B cell (primary cell): ENCODE results near the gene TCF3. TPM values are rescaled to one million over a fixed set of nuclear protein-coding genes. Genes with fewer than 3 reads are reported as not detected.

Source experiments
- ATAC-seq: fragments of 200-7000 bp; cut with Tn5 transposase; one replicate; pipeline ENCODE4 v1.10.0; 2021; ENCODE audit warnings: low read depth, mild to moderate bottlenecking, moderate number of reproducible peaks, moderate library complexity
- CTCF ChIA-PET: fragments of 350-600 bp; sonication (Branson Sonifier 250); formaldehyde crosslinking; loops from one replicate; lab custom pipeline; 2021; ENCODE audit warnings: antibody characterized with exemption, inconsistent platforms; lab: Charles Lee
- POLR2A ChIA-PET: fragments of 350-600 bp; sonication (Branson Sonifier 250); formaldehyde crosslinking; loops from one replicate; lab custom pipeline; 2021; ENCODE audit warnings: antibody characterized with exemption; lab: Charles Lee
- DNase-seq: peaks from one replicate; pipeline ENCODE4 v3.0.0; 2013
- H2AFZ ChIP-seq: 2 replicates; pipeline ENCODE4 v1.6.1; 2012; ENCODE audit warnings: mild to moderate bottlenecking, low read depth, low read length; ENCODE audit not compliant: insufficient read depth, poor library complexity, severe bottlenecking
- H3K27ac ChIP-seq, 2 donors: 1 replicate in 1 of 2; 2 replicates in 1 of 2; pipeline ENCODE4 v1.5.1; 2012 to 2013; ENCODE audit warnings: low read length in 2 of 2, mild to moderate bottlenecking in 2 of 2, moderate library complexity in 1 of 2
- H3K27me3 ChIP-seq, 4 experiments: fragments of 200-600 bp in 1 of 4; sonication (generic) in 1 of 4; replicated peaks in 1 of 4; 1 replicate in 2 of 4; 2 replicates in 2 of 4; pipeline versions ENCODE4 v1.6.1 to v1.7.0; 2013 to 2016; ENCODE audit warnings: low read length in 3 of 4, mild to moderate bottlenecking in 2 of 4, mixed read lengths in 1 of 4, moderate library complexity in 1 of 4; ENCODE audit not compliant: insufficient read depth in 4 of 4, control insufficient read depth in 3 of 4; ENCODE audit errors: control extremely low read depth in 1 of 4
- H3K36me3 ChIP-seq, 2 experiments: replicated peaks in 1 of 2; 1 replicate in 1 of 2; 2 replicates in 1 of 2; pipeline versions ENCODE4 v1.6.1 to v1.7.1; 2013; ENCODE audit warnings: low read length in 1 of 2; ENCODE audit not compliant: insufficient read depth in 2 of 2, control insufficient read depth in 1 of 2; ENCODE audit errors: control extremely low read depth in 1 of 2, extremely low read depth in 1 of 2
- H3K4me1 ChIP-seq, 2 donors: fragments of 200-600 bp in 1 of 2; sonication (generic) in 1 of 2; 1 replicate in 1 of 2; 2 replicates in 1 of 2; pipeline versions ENCODE4 v1.5.1 to v1.6.1; 2013 to 2017; ENCODE audit warnings: low read length in 2 of 2; ENCODE audit not compliant: control insufficient read depth in 2 of 2, insufficient read depth in 2 of 2
- H3K4me2 ChIP-seq: replicated peaks from 2 replicates; pipeline ENCODE3; 2012; ENCODE audit warnings: mild to moderate bottlenecking, low read depth, low read length; ENCODE audit not compliant: poor library complexity, severe bottlenecking
- H3K4me3 ChIP-seq, 5 experiments: fragments of 200-600 bp in 1 of 5; sonication (generic) in 1 of 5; 1 replicate in 3 of 5; 2 replicates in 2 of 5; pipeline versions ENCODE4 v1.5.1 to v1.7.0; 2011 to 2016; ENCODE audit warnings: low read length in 4 of 5, mild to moderate bottlenecking in 4 of 5, low read depth in 2 of 5, control low read depth in 1 of 5, moderate library complexity in 1 of 5; ENCODE audit not compliant: insufficient read depth in 1 of 5; ENCODE audit errors: control extremely low read depth in 1 of 5, extremely low read depth in 1 of 5
- H3K79me2 ChIP-seq: fragments of 200-600 bp; sonication (generic); one replicate; pipeline ENCODE4 v1.6.0; 2016; ENCODE audit warnings: low read length; ENCODE audit not compliant: control insufficient read depth, insufficient read depth
- H3K9ac ChIP-seq: fragments of 200-600 bp; sonication (generic); 2 replicates; pipeline ENCODE4 v1.6.1; 2017; ENCODE audit warnings: mild to moderate bottlenecking, low read length, moderate library complexity
- H3K9me3 ChIP-seq, 3 donors: one replicate each; pipeline versions ENCODE4 v1.6.1 to v1.7.1; 2013; ENCODE audit warnings: low read length in 2 of 3; ENCODE audit not compliant: control insufficient read depth in 2 of 3, insufficient read depth in 1 of 3; ENCODE audit errors: control extremely low read depth in 1 of 3
- H4K20me1 ChIP-seq: 2 replicates; pipeline ENCODE4 v1.6.0; 2012; ENCODE audit warnings: mild to moderate bottlenecking, low read length; ENCODE audit not compliant: insufficient read depth, control insufficient read depth, poor library complexity, severe bottlenecking
- H3K27ac Mint-ChIP-seq: one replicate; pipeline ENCODE4 v1.8.0; 2021; ENCODE audit warnings: mixed read lengths
- H3K27me3 Mint-ChIP-seq: one replicate; pipeline ENCODE4 v1.8.0; 2021; ENCODE audit warnings: mixed read lengths
- H3K4me1 Mint-ChIP-seq: one replicate; pipeline ENCODE4 v1.8.0; 2021; ENCODE audit warnings: mixed read lengths
- H3K4me3 Mint-ChIP-seq: one replicate; pipeline ENCODE4 v1.8.0; 2021; ENCODE audit warnings: mixed read lengths
- H3K9me3 Mint-ChIP-seq: one replicate; pipeline ENCODE4 v1.8.0; 2022; ENCODE audit warnings: mixed read lengths; ENCODE audit not compliant: insufficient read depth
- CTCF ChIP-seq: fragments of 200-600 bp; IDR thresholded peaks from one replicate; pipeline ENCODE4 v1.8.0; 2022; ENCODE audit warnings: antibody characterized with exemption, mild to moderate bottlenecking
- EZH2 ChIP-seq: IDR thresholded peaks from 2 replicates; pipeline ENCODE4 v1.6.1; 2012; ENCODE audit warnings: borderline replicate concordance, low read depth, mild to moderate bottlenecking, moderate library complexity, low read length; ENCODE audit not compliant: insufficient read depth, poor library complexity, severe bottlenecking
- WGBS: methylation state at CpG from one replicate; pipeline ENCODE4 v1.1.5; 2013; ENCODE audit warnings: missing lambda C conversion rate; ENCODE audit not compliant: insufficient coverage; 5-methylcytosine and 5-hydroxymethylcytosine counted together
- intact Hi-C: fragments of 100-400 bp; cut with micrococcal nuclease; formaldehyde crosslinking; loops from one replicate; pipeline ENCODE4 v1.10.0; 2022
- polyA plus RNA-seq: library from polyadenylated mRNA; depleted of rRNA; stranded (reverse); fragments of >200 nt; gene quantifications from 2 replicates; pipeline ENCODE4 v1.2.3, GENCODE V29; 2012
- total RNA-seq, 2 donors: library from RNA; stranded (reverse); fragments of 120-200 nt in 1 of 2; gene quantifications; 1 replicate in 1 of 2; 2 replicates in 1 of 2; pipeline versions ENCODE4 v1.2.3 to v1.2.4, GENCODE V29; 2013 to 2022

The TCF3 gene
- total and polyA plus RNA-seq, 2 donors (not counting 1 experiment from before 2014, with no cell fraction given), result 278 to 588 TPM

DNA sequence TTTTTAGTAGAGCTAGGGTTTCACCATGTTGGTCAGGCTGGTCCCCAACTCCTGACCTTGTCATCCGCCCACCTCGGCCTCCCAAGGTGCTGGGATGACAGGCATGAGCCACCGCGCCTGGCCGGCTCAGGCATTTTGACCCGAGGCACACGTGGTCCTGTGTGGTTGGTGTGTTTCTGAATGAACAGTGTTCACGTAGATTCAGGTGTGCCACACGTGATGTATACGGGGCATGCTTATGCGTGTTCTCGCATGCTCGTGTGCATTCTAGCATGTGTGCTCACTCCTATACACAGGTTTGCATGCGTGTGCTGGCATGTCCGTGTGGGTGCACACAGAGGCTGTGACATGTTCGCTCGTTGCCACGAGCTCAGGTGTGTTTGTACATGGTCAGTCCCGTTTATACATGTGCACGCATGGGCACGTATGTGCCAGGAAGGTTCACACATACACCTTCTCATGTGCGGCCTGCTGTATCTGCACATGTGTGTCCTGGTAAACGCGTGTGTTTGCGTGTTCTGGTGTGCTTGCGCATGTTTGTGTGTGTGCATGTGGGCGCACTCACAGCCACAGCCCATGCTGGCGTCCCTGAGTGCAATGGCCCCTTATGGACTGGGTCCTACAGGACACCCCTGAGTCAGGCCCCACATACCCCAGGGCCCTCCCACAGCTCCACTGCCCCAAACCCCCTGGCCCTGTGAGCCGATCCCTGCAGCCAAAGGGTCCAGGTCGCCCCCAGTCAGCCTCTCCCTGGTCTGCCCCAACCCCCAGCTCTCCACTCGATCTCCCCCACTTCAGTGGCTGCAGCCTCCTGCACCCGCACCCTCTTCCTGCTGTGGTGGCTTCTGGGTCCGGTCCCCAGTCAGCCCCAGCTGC lies 20.6 kb upstream of the TCF3 start:
- DNase-seq (no peak), ATAC-seq (no peak)
- Histone ChIP-seq H3K4me3 (no peak overlapping the region), H3K27me3 (peaks cover 0 to 46% (median 27%) of the 10 kb centered on the region in 4 experiments), H3K36me3 (no peaks in the 10 kb centered on the region), H2AFZ (no peak overlapping the region), H3K4me2 (no peak overlapping the region), H4K20me1 (no peaks in the 10 kb centered on the region), H3K9ac (no peak overlapping the region), H3K79me2 (peaks cover 2% of the 10 kb centered on the region), H3K4me1 (peaks cover 22 to 46% of the 10 kb centered on the region in 2 donors), H3K27ac (no peak overlapping the region), H3K9me3 (peaks cover 0 to 25% (median 0%) of the 10 kb centered on the region in 3 donors)
- intact Hi-C loops, result loop anchor here (1.0 to 5.0 kb wide), 2 partner anchors 36 to 94 kb away; no protein-coding TSS in a partner anchor
- Mint-ChIP-seq H3K4me1 (peaks cover 31% of the 10 kb centered on the region), H3K27ac (peak overlapping the region; percentile 53), H3K27me3 (peaks cover 30% of the 10 kb centered on the region), H3K9me3 (no peaks in the 10 kb centered on the region), H3K4me3 (peak overlapping the region; percentile 62)
- ChIA-PET POLR2A (interaction anchor here (0.5 to 1.4 kb wide), 8 partner anchors 20 to 92 kb away, joined by 3 to 10 read pairs (median 4); partner anchors contain the start of gene TCF3), CTCF (interaction anchor here (0.8 to 6.0 kb wide), 41 partner anchors 8 to 229 kb away, joined by 3 to 114 read pairs (median 5); partner anchors contain the start of genes MBD3 and TCF3)
- TF ChIP-seq EZH2 (no peak), CTCF (no peak)
- WGBS, result 81% methylated on average over 30 of the region's 33 CpGs
